Astrocyte of the spinal cord (primary cell): ENCODE data around the gene ITM2A.

Source experiments
- DNase-seq: peaks from one replicate; pipeline ENCODE4 v3.0.0; 2011; ENCODE audit warnings: low read depth, low spot score
- H3K4me3 ChIP-seq: 2 replicates; pipeline ENCODE4 v1.5.1; 2011; ENCODE audit warnings: low read depth, mild to moderate bottlenecking, low read length, moderate library complexity
- in situ Hi-C: cut with HindIII; loops from 2 replicates; pipeline ENCODE4 v1.10.0; 2017; ENCODE audit warnings: low sequenced_read_pairs
- TF ChIP-seq, protein P1 (sequence below): IDR thresholded peaks from 2 replicates; pipeline ENCODE4 v1.5.1; 2012; ENCODE audit warnings: low read depth, mild to moderate bottlenecking, low read length, inconsistent platforms

Gene ITM2A

DNA sequence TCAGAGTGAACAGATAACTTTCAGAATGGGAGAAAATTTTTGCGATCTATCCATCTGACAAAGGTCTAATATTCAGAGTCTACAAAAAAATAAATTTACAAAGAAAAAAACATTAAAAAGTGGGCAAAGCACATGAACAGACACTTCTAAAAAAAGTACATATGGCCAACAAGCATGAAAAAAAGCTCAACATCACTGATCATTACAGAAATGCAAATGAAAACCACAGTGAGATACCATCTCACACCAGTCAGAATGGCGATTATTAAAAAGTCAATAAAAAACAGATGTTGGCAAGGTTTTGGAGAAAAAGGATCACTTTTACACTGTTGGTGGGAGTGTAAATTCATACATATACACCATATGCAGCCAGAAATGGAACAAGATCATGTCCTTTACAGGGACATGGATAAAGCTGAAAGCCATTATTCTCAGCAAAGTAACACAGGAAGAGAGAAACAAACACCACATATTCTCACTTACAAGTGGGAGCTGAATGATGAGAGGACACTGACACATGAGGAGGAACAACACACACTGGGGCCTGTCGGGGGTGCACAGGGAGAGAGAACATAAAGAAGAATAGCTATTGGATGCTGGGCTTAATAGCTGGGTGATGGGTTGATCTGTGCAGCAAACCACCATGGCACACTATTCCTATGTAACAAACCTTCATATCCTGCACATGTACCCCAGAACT is 41.6 kb upstream of the ITM2A start:
- in situ Hi-C loops, result no loop called here
- no peak for DNase-seq
- H3K4me3 ChIP-seq, result no peak overlapping the region
- TF ChIP-seq, protein P1, sequence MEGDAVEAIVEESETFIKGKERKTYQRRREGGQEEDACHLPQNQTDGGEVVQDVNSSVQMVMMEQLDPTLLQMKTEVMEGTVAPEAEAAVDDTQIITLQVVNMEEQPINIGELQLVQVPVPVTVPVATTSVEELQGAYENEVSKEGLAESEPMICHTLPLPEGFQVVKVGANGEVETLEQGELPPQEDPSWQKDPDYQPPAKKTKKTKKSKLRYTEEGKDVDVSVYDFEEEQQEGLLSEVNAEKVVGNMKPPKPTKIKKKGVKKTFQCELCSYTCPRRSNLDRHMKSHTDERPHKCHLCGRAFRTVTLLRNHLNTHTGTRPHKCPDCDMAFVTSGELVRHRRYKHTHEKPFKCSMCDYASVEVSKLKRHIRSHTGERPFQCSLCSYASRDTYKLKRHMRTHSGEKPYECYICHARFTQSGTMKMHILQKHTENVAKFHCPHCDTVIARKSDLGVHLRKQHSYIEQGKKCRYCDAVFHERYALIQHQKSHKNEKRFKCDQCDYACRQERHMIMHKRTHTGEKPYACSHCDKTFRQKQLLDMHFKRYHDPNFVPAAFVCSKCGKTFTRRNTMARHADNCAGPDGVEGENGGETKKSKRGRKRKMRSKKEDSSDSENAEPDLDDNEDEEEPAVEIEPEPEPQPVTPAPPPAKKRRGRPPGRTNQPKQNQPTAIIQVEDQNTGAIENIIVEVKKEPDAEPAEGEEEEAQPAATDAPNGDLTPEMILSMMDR, result no peak

DNA sequence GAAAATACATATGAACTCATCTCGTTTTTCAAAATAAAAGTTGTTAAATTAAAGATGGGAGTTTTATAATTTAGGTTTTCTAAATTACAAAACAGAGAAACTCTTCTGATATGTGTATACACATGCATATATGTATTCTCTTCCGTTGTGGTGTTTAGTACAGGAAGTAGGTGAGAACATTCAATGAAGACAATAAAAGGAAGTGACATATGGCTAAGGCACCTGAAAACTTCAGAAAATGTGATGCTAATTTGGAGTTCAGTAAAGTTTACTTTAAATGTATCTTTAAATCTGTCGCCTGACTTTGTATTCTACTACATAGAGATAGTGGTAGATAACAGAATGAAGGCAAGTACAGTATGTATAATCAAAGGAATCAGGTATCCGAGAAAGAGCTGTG is 33.5 kb upstream of the ITM2A start:
- in situ Hi-C loops, result no loop called here
- no peak for DNase-seq
- no peak overlapping the region for H3K4me3 ChIP-seq
- TF ChIP-seq, protein P1, result no peak

DNA sequence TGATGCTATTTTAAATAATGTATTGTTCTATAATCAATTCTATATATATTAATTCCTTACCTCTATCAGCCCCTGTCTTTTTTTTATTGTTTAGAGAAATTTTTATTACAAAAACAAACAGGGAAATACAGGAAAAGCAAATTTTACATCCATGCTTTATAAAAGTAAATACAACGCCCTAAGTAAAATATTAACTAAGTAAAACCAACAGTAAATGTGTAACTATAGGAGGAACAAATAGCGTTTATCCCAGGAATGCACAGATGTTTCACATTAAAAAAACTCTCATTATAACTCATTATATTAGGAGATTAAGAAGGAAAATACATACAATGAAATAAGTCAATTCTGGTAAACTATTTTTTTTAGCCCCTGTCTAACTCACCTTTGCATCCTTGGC is 8.2 kb upstream of the ITM2A start:
- TF ChIP-seq, protein P1, result no peak
- DNase-seq, result no peak
- in situ Hi-C loops, result no loop called here
- H3K4me3 ChIP-seq, result no peak overlapping the region

DNA sequence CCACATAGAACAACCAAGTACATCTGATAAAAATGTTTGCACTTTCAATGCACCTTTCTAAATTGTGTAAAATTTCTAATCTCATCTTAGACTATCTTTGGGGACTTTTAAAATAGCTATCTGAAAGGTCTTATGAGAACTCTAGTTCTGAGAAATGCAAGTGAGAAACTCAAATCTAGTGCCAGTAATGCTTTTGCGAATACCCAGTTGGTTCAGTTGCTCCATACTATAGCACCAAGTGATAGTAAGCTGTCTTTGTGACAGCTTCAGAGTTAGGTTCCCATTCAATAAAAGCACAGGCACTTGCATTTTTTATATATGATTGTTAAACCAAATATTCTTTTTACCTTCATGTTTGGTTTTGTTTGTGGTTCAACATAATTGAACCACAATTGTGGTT is 4.5 kb upstream of the ITM2A start:
- TF ChIP-seq, protein P1, result no peak
- no peak for DNase-seq
- in situ Hi-C loops, result no loop called here
- no peak overlapping the region for H3K4me3 ChIP-seq

DNA sequence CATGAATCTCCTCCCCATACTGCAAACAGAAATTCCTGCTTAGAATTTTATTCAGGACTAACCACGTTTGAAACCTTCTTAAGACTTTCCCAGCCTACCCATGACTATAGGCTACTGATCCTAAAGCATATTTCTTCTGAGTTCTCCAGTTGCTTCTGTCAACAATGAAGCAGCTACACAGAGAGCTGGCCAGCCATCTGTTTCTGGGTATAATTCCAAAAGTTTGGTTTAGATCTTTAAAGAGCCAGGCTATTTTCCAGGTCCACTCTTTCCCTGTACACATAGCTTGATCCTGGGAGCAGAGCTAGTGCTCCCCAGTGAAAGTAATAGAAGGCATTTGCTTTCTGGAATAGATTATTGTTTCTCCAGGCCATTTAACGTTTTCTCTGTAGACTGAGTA is 4.0 kb upstream of the ITM2A start:
- in situ Hi-C loops, result no loop called here
- no peak for DNase-seq
- H3K4me3 ChIP-seq, result no peak overlapping the region
- TF ChIP-seq, protein P1, result no peak

DNA sequence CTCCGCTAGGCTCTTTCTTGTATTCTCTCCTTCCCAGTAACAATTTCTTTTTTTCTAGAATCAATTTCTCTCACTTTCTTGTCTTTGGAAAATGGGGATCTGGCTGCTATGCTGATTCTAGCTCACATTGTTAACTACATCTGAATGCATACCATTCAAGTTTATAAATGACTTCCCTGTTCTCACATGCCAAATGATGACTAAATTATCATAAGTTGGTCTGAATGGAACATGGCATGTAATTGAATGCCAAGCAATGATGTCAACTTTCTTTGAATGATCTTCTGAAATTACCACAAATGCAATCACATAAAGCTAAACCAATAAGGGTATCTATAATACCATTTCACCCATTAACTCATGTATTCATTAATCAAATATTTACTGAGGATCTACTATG is 2.7 kb upstream of the ITM2A start:
- TF ChIP-seq, protein P1, result no peak
- no peak overlapping the region for H3K4me3 ChIP-seq
- DNase-seq, result no peak
- in situ Hi-C loops, result no loop called here

DNA sequence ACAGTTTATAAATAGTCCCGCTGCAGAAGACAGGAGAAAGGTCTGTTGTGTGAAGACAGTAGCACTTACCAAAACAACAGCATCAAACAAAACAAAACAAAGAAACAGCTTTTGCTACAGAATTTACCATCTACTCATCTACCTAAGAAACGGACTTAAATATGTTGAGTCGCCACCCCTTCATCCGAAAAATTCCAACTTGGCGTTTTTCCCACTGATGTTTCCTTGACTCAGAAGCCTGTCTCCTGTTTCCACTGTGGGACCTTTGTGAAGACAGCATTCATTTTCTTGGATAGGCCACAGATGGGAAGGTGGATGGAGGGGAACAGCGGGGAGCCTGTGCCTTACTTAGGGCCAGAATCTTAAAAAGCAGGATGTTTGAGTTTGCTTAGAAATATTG is 1.3 kb upstream of the ITM2A start:
- TF ChIP-seq, protein P1, result no peak
- H3K4me3 ChIP-seq, result no peak overlapping the region
- in situ Hi-C loops, result no loop called here
- DNase-seq, result no peak
